Measurements from ENCODE around the gene MSANTD7. TPM values are rescaled to one million over a fixed set of nuclear protein-coding genes. Genes with fewer than 3 reads are reported as not detected.
"Not testable (repeated sequence)": the region's sequence is repeated elsewhere in the genome, so short reads cannot be mapped to it uniquely, and the experiment has no call there.

The MSANTD7 gene
- total RNA-seq, 1 donor from 2014 or later, result 21.6 TPM

GRCh38 chr10:14806318-14806717 is 31.8 kb upstream of the MSANTD7 start:
- no peaks in the 10 kb centered on the region for H3K27me3 ChIP-seq (ENCODE audit: control insufficient read depth, insufficient read depth, low read length)
- no peak for FAIRE-seq
- DNase-seq (ENCODE audit: low read depth), result no peak
- no peaks in the 10 kb centered on the region for H3K36me3 ChIP-seq (ENCODE audit: control insufficient read depth, insufficient read depth, low read length)
- no peak overlapping the region for H3K4me3 ChIP-seq (ENCODE audit: low read depth, low read length)
- TF ChIP-seq, protein P1, sequence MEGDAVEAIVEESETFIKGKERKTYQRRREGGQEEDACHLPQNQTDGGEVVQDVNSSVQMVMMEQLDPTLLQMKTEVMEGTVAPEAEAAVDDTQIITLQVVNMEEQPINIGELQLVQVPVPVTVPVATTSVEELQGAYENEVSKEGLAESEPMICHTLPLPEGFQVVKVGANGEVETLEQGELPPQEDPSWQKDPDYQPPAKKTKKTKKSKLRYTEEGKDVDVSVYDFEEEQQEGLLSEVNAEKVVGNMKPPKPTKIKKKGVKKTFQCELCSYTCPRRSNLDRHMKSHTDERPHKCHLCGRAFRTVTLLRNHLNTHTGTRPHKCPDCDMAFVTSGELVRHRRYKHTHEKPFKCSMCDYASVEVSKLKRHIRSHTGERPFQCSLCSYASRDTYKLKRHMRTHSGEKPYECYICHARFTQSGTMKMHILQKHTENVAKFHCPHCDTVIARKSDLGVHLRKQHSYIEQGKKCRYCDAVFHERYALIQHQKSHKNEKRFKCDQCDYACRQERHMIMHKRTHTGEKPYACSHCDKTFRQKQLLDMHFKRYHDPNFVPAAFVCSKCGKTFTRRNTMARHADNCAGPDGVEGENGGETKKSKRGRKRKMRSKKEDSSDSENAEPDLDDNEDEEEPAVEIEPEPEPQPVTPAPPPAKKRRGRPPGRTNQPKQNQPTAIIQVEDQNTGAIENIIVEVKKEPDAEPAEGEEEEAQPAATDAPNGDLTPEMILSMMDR (IDR thresholded peaks at IDR 0.05; ENCODE audit: insufficient read depth, low read length, severe bottlenecking), result no peak

DNA sequence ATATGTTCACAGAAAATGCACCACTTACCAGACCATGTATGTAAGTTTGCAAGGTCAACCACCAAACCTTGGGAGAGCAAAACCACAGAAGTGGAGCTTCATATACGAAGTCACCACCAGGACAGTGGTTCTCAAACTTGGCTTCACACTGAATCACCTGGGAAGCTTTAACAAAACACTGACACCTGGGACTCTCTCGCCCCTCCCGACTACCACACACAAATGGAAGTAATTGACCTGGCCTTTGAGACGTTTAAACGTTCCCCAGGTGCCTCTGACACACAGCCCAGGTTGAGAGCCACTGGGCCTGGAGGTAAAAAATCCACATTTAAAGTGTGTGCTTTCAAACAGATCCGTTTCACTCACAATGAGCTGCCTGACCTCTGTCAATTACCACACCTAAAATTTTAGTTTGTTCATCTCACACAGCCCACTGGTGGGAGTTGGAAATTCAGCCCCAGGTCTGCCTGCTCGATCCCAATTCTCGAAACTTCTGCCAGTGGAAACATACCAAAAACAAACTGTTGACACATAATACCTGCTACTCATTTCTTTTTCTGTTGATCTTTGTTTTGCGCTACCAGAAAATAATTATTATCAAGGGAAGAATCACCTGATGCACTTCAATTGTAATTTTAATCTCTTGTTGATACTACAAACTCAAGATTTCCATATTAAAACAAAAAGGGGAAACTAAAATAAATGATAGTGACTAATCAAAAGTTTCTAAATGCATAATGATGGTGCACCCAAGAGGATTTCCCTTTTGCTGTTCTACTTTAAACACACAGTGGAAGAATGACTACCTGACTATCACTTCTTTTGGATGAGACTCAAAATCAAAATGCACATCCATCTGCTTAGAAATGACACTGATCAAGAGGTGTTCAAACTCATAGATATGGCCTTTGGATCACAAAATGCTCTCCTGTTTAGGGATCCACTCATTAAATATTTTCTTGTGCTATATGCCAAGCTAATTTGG is 26.8 kb upstream of the MSANTD7 start:
- no peaks in the 10 kb centered on the region for H3K36me3 ChIP-seq (ENCODE audit: control insufficient read depth, insufficient read depth, low read length)
- no peak overlapping the region for H3K4me3 ChIP-seq (ENCODE audit: low read depth, low read length)
- H3K27me3 ChIP-seq (ENCODE audit: control insufficient read depth, insufficient read depth, low read length), result no peaks in the 10 kb centered on the region
- TF ChIP-seq, protein P1 (IDR thresholded peaks at IDR 0.05; ENCODE audit: insufficient read depth, low read length, severe bottlenecking), result no peak
- FAIRE-seq, result no peak
- DNase-seq (ENCODE audit: low read depth), result no peak

- H3K36me3 ChIP-seq (ENCODE audit: control insufficient read depth, insufficient read depth, low read length), result no peaks in the 10 kb centered on the region
- H3K4me3 ChIP-seq (ENCODE audit: low read depth, low read length), result no peak overlapping the region
- DNase-seq (ENCODE audit: low read depth) (no peak), FAIRE-seq (no peak)
- no peaks in the 10 kb centered on the region for H3K27me3 ChIP-seq (ENCODE audit: control insufficient read depth, insufficient read depth, low read length)
- TF ChIP-seq, protein P1 (IDR thresholded peaks at IDR 0.05; ENCODE audit: insufficient read depth, low read length, severe bottlenecking), result no peak
Observed at GRCh38 chr10:14812271-14812670, 25.8 kb upstream of the MSANTD7 start.

GRCh38 chr10:14815681-14816080 is 22.4 kb upstream of the MSANTD7 start:
- no peak for FAIRE-seq
- no peak for DNase-seq (ENCODE audit: low read depth)
- Histone ChIP-seq H3K27me3 (ENCODE audit: control insufficient read depth, insufficient read depth, low read length) (no peaks in the 10 kb centered on the region), H3K36me3 (ENCODE audit: control insufficient read depth, insufficient read depth, low read length) (no peaks in the 10 kb centered on the region), H3K4me3 (ENCODE audit: low read depth, low read length) (no peak overlapping the region)
- TF ChIP-seq, protein P1 (IDR thresholded peaks at IDR 0.05; ENCODE audit: insufficient read depth, low read length, severe bottlenecking), result no peak

DNA sequence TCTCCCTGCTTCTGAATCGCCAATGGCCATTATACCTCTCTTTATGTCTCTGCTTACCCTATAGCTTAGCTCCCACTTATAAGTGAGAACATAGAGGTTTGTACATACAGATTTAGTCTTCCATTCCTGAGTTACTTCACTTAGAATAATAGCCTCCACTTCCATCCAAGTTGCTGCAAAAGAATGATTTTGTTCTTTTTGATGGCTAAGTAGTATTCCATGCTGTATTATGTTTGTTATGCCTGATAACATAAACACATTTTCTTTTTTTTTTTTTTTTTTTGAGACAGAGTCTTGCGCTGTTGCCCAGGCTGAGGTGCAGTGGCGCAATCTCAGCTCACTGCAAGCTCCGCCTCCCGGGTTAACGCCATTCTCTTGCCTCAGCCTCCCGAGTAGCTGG is 21.4 kb upstream of the MSANTD7 start:
- H3K27me3 ChIP-seq (ENCODE audit: control insufficient read depth, insufficient read depth, low read length); H3K36me3 ChIP-seq (ENCODE audit: control insufficient read depth, insufficient read depth, low read length); H3K4me3 ChIP-seq (ENCODE audit: low read depth, low read length); DNase-seq (ENCODE audit: low read depth); FAIRE-seq: not testable (repeated sequence)

GRCh38 chr10:14820010-14820774 is 17.9 kb upstream of the MSANTD7 start:
- no peaks in the 10 kb centered on the region for H3K27me3 ChIP-seq (ENCODE audit: control insufficient read depth, insufficient read depth, low read length)
- H3K36me3 ChIP-seq (ENCODE audit: control insufficient read depth, insufficient read depth, low read length), result no peaks in the 10 kb centered on the region
- FAIRE-seq (no peak), DNase-seq (ENCODE audit: low read depth) (peak; percentile 61)
- TF ChIP-seq, protein P1 (IDR thresholded peaks at IDR 0.05; ENCODE audit: insufficient read depth, low read length, severe bottlenecking), result no peak
- H3K4me3 ChIP-seq (ENCODE audit: low read depth, low read length), result no peak overlapping the region
